Esophagus muscularis mucosa (tissue), 3 donors: Measurements from ENCODE around the gene MGST2.

Experiments used
- CTCF ChIP-seq, 3 experiments: fragments of 200-600 bp in 2 of 3; fragments of 450-650 bp in 1 of 3; sonication (generic) in 2 of 3; IDR thresholded peaks; one replicate each; pipeline ENCODE4 v1.5.1; 2017 to 2019; ENCODE audit warnings: antibody characterized with exemption in 3 of 3, mild to moderate bottlenecking in 2 of 3, moderate library complexity in 1 of 3
- POLR2A ChIP-seq: fragments of 450-650 bp; IDR thresholded peaks from one replicate; pipeline ENCODE4 v1.6.1; 2017; ENCODE audit warnings: antibody characterized with exemption, moderate library complexity, mild to moderate bottlenecking, low read depth
- POLR2AphosphoS5 ChIP-seq, 2 donors: sonication (generic); formaldehyde crosslinking; IDR thresholded peaks; one replicate each; pipeline ENCODE4 v1.6.1; 2017; ENCODE audit warnings: antibody characterized with exemption in 2 of 2

GRCh38 chr4:139669335-139669734 is 3.7 kb downstream of the MGST2 start:
- TF ChIP-seq CTCF (IDR thresholded peaks at IDR 0.05) (no peak), POLR2A (no peak), POLR2AphosphoS5 (IDR thresholded peaks at IDR 0.05) (no peak)
